Cardiac muscle cell (in vitro differentiated cells and primary cell): Measurements from ENCODE around the gene ITGA1. TPM values are rescaled to one million over a fixed set of nuclear protein-coding genes. Genes with fewer than 3 reads are reported as not detected.

Source experiments
- DNase-seq, 2 donors: peaks; one replicate each; pipeline versions ENCODE4 v3.0.0 to v3.0.0-alpha.2; 2010 to 2017; ENCODE audit warnings: low read depth in 1 of 2, low spot score in 1 of 2
- H3K27ac ChIP-seq: fragments of 200-600 bp; sonication (generic); 2 replicates; pipeline ENCODE4 v1.5.1; 2016
- H3K27me3 ChIP-seq: fragments of 200-600 bp; sonication (generic); 2 replicates; pipeline ENCODE4 v1.6.0; 2016; ENCODE audit warnings: control low read depth
- H3K36me3 ChIP-seq: fragments of 200-600 bp; sonication (generic); 2 replicates; pipeline ENCODE4 v1.5.1; 2016; ENCODE audit warnings: control low read depth
- H3K4me1 ChIP-seq: fragments of 200-600 bp; sonication (generic); 2 replicates; pipeline ENCODE4 v1.8.1; 2017; ENCODE audit warnings: low read depth, mild to moderate bottlenecking, mixed run types
- H3K4me3 ChIP-seq: fragments of 200-600 bp; sonication (generic); 2 replicates; pipeline ENCODE4 v1.5.1; 2016; ENCODE audit warnings: mild to moderate bottlenecking
- H3K9me3 ChIP-seq: fragments of 200-600 bp; sonication (generic); 2 replicates; pipeline ENCODE4 v1.5.1; 2017; ENCODE audit warnings: low read depth, mild to moderate bottlenecking, control low read depth
- polyA plus RNA-seq: library from polyadenylated mRNA; unstranded; fragments of >200 nt; fragmentation: Nextera tagmentation; extraction: Ambion mirVana; gene quantifications from 2 replicates; pipeline ENCODE4 v1.2.1, GENCODE V29; 2016
- total RNA-seq: library from RNA; depleted of rRNA; stranded (reverse); fragments of >200 nt; gene quantifications from 2 replicates; pipeline ENCODE4 v1.2.3, GENCODE V29; 2016
- TF ChIP-seq, protein P1 (sequence below): IDR thresholded peaks from 2 replicates; pipeline ENCODE4 v1.5.1; 2012; ENCODE audit warnings: low read depth, mild to moderate bottlenecking, low read length

The ITGA1 gene
- total and polyA plus RNA-seq, 2 experiments from 2014 or later, result 2.9 to 7.3 TPM

DNA sequence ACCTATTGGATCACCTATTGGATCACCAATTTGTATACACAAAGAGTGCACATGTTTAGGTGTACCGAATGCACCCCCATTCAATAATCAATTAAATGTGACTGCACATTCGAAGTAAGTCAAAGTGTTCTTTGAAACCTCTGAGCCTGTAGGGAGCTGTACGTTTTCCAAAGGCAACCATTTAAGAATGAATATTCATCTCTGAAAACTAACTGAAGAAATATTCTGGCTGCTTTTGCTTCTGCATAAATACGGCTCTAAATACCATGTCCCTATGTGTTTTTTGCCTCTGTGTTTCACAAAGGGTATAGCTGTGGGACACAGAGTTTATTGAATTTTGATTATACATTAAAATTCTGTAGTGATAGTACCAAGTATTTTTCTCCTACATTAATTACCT is 95.4 kb downstream of the ITGA1 start:
- no peak overlapping the region for H3K4me3 ChIP-seq
- no peaks in the 10 kb centered on the region for H3K9me3 ChIP-seq
- TF ChIP-seq, protein P1, sequence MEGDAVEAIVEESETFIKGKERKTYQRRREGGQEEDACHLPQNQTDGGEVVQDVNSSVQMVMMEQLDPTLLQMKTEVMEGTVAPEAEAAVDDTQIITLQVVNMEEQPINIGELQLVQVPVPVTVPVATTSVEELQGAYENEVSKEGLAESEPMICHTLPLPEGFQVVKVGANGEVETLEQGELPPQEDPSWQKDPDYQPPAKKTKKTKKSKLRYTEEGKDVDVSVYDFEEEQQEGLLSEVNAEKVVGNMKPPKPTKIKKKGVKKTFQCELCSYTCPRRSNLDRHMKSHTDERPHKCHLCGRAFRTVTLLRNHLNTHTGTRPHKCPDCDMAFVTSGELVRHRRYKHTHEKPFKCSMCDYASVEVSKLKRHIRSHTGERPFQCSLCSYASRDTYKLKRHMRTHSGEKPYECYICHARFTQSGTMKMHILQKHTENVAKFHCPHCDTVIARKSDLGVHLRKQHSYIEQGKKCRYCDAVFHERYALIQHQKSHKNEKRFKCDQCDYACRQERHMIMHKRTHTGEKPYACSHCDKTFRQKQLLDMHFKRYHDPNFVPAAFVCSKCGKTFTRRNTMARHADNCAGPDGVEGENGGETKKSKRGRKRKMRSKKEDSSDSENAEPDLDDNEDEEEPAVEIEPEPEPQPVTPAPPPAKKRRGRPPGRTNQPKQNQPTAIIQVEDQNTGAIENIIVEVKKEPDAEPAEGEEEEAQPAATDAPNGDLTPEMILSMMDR, result no peak
- no peak overlapping the region for H3K27ac ChIP-seq
- no peaks in the 10 kb centered on the region for H3K4me1 ChIP-seq
- DNase-seq, result no peak
- H3K27me3 ChIP-seq, result no peaks in the 10 kb centered on the region
- no peaks in the 10 kb centered on the region for H3K36me3 ChIP-seq

DNA sequence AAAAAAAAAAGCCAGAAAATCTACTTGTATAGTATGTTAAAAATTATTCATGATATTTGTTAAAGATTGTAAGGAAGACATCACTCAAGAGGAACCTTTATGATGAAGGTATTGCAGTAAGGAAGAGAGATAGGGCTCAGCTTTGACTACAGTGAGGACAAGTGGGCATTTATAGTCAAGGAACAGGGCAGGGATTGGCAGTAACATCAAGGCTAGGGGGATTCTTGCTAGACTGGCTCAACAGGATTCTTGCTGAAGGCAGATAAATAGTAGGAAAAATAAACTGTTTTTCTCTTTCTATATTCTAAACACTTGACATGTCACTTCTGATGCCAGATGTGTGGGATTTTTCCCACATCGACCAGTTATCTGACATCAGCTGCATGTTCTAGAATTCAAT is 96.7 kb downstream of the ITGA1 start:
- no peak overlapping the region for H3K27ac ChIP-seq

DNA sequence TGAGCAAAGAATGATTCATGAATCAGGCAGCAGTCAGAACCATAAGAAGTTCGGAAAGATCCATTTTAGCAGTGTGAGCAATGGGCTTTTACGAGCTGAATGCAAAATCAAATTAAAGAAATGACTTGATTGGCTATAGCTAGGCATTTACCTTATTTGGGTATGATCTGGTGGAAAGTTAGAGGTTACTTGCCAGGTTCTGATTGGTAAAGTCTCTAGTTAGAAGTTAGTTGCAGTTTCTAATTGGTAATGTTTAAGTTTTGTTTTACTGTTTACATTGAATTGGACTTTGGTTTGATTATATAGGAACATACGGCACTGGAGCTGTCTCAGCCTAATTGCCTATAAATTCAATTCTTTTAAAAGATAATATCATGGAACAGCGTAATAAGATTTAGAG is 97.9 kb downstream of the ITGA1 start:
- Histone ChIP-seq H3K36me3 (no peaks in the 10 kb centered on the region), H3K9me3 (no peaks in the 10 kb centered on the region), H3K27ac (no peak overlapping the region), H3K27me3 (no peaks in the 10 kb centered on the region), H3K4me1 (no peaks in the 10 kb centered on the region), H3K4me3 (no peak overlapping the region)
- TF ChIP-seq, protein P1, result no peak
- no peak for DNase-seq

More for the DNA sequence above, 96.7 kb downstream of the ITGA1 start:
- Histone ChIP-seq H3K4me1 (no peaks in the 10 kb centered on the region), H3K27me3 (no peaks in the 10 kb centered on the region), H3K4me3 (no peak overlapping the region), H3K36me3 (no peaks in the 10 kb centered on the region), H3K9me3 (no peaks in the 10 kb centered on the region)
- no peak for DNase-seq
- TF ChIP-seq, protein P1, result no peak

DNA sequence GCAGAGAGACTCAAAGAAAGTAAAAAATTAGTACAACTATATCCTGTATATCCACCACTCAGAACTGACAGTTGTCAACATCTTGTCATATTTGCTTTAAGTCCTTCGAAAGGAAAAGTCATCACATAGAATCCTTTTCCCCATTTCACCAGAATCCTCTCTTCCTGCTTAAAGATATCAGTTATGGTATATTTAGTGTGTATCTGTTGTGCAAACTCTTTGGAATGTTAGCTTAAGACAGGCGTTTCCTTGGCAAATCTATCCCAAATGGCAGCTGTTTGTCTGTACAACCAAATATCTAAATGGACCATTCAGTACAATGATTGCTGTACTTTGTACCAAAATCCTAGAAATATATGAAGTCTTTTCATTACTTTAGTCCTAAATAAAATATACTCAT is 98.5 kb downstream of the ITGA1 start:
- TF ChIP-seq, protein P1, result no peak
- DNase-seq, result no peak
- Histone ChIP-seq H3K4me3 (no peak overlapping the region), H3K9me3 (no peaks in the 10 kb centered on the region), H3K4me1 (no peaks in the 10 kb centered on the region), H3K27ac (no peak overlapping the region), H3K27me3 (no peaks in the 10 kb centered on the region), H3K36me3 (no peaks in the 10 kb centered on the region)

DNA sequence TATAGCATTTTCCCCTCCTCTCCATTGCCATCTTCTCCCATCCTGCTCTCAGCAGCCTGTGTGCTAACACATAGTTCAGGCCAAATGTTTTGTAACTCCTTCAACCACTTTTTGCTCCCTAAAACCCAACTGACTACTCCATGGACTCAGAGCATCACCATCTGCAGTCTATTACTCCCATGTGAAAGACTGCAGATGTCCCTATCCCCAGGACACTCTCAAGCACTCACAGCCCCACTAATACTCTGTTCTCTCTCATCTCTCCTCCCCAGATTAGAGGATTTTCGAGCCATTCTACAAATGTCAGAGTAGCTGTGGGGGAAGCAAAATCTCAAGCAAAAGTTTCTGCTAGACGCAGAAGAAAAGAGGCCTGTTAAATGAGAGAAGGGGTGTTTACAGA is 99.3 kb downstream of the ITGA1 start:
- Histone ChIP-seq H3K9me3 (no peaks in the 10 kb centered on the region), H3K4me1 (no peaks in the 10 kb centered on the region), H3K36me3 (no peaks in the 10 kb centered on the region), H3K4me3 (no peak overlapping the region), H3K27me3 (no peaks in the 10 kb centered on the region), H3K27ac (no peak overlapping the region)
- TF ChIP-seq, protein P1, result no peak
- no peak for DNase-seq

DNA sequence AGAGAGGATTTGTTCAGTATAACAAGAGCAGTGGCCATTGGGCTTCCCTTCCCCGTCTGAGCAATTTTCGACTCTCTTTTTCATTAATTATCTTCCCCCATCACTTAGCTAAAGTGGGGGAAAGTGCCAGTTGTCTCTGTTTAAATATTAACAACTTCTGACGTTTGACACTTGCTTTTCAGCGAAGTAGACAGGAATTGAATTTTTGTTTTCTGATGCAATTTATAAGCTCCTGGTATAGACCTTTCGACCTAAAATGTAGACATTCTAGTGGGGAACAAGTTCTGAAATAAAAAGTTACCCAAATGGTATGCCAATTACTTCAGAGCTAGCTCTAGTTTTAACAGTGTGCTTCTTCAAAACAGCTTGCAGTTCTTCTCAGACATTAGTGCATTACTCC is 100.6 kb downstream of the ITGA1 start:
- Histone ChIP-seq H3K4me1 (no peaks in the 10 kb centered on the region), H3K27me3 (no peaks in the 10 kb centered on the region), H3K9me3 (no peaks in the 10 kb centered on the region), H3K27ac (no peak overlapping the region), H3K36me3 (no peaks in the 10 kb centered on the region), H3K4me3 (no peak overlapping the region)
- DNase-seq, result no peak
- TF ChIP-seq, protein P1, result no peak
